Measurements from ENCODE around the gene QRSL1.

DNA sequence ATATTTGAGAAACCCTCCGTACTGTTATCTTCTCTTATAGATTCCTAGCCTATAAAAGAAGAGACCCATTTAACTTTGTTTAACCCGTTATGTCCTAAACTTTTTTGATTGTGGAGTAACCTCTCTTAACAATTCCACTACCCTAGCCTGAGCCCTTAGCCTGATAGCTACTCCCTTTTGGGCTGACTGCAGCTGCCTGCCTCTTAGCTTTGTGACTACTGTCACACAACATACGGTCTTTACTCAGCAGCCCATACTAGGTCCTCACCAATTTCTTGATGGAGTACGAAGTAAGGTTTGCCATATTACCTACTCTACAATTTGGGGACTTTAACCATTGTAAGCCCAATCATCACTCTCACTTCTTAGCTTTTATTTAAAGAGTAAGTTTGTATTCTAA lies 72.7 kb downstream of the QRSL1 start:
- TF ChIP-seq BHLHE40 (IDR thresholded peaks at IDR 0.05; ENCODE audit: low read depth, low read length) = no peak
- TF ChIP-seq, protein P1, sequence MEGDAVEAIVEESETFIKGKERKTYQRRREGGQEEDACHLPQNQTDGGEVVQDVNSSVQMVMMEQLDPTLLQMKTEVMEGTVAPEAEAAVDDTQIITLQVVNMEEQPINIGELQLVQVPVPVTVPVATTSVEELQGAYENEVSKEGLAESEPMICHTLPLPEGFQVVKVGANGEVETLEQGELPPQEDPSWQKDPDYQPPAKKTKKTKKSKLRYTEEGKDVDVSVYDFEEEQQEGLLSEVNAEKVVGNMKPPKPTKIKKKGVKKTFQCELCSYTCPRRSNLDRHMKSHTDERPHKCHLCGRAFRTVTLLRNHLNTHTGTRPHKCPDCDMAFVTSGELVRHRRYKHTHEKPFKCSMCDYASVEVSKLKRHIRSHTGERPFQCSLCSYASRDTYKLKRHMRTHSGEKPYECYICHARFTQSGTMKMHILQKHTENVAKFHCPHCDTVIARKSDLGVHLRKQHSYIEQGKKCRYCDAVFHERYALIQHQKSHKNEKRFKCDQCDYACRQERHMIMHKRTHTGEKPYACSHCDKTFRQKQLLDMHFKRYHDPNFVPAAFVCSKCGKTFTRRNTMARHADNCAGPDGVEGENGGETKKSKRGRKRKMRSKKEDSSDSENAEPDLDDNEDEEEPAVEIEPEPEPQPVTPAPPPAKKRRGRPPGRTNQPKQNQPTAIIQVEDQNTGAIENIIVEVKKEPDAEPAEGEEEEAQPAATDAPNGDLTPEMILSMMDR (conservative IDR thresholded peaks at IDR 0.05; ENCODE audit: low read depth, low read length) = no peak
- TF ChIP-seq POLR2A (IDR thresholded peaks at IDR 0.05; ENCODE audit: low read depth, low read length) = no peak
- TF ChIP-seq CHD1 (IDR thresholded peaks at IDR 0.05; ENCODE audit: low read depth, low read length) = no peak
- TF ChIP-seq RFX5 (IDR thresholded peaks at IDR 0.05; ENCODE audit: low read depth, low read length) = no peak
- no peak for TF ChIP-seq SMC3 (IDR thresholded peaks at IDR 0.05; ENCODE audit: low read depth, low read length)
- no peak for TF ChIP-seq MXI1 (IDR thresholded peaks at IDR 0.05; ENCODE audit: borderline replicate concordance, low read depth, low read length)

All from IMR-90 (cell line).